ENCODE measurements around the gene PSRC1.

DNA sequence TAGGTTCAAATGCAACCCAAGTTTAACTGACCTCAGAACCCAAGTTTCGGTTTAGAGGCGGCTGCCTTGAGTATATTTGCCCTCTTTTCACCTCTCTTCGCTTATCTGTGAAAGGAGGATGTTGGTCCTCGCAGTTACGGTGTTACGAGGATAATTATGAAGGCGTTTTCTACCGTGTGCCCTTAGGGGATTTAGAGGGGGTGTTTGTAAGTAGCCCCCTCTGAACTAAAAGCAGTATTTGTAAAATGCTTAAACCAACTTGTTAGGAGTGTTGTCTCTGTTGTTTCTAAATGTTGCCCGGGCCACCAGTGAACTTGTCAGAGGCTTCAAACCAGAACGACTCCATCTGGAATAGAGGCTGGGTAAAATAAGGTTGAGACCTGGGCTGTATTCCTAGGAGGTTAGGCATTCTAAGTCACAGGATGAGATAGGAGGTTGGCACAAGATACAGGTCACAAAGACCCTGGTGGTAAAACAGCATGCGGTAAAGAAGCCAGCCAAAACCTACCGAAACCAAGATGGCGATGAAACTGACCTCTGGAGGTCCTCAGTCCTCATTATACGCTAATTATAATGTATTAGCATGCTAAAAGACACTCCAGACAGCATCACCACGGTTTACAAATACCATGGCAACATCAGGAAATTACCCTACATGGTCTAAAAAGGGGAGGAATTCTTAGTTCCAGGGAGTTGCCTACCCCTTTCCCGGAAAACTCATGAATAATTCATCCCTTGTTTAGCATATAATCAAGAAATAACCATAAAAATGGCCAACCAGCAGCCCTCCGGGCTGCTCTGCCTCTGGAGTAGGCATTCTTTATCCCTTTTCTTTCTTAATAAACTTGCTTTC lies 1.0 kb upstream of the PSRC1 start:
- TF ChIP-seq EZH2phosphoT487 (IDR thresholded peaks at IDR 0.05; ENCODE audit: borderline replicate concordance, low read depth, low read length): no peak
- TF ChIP-seq, protein P1, sequence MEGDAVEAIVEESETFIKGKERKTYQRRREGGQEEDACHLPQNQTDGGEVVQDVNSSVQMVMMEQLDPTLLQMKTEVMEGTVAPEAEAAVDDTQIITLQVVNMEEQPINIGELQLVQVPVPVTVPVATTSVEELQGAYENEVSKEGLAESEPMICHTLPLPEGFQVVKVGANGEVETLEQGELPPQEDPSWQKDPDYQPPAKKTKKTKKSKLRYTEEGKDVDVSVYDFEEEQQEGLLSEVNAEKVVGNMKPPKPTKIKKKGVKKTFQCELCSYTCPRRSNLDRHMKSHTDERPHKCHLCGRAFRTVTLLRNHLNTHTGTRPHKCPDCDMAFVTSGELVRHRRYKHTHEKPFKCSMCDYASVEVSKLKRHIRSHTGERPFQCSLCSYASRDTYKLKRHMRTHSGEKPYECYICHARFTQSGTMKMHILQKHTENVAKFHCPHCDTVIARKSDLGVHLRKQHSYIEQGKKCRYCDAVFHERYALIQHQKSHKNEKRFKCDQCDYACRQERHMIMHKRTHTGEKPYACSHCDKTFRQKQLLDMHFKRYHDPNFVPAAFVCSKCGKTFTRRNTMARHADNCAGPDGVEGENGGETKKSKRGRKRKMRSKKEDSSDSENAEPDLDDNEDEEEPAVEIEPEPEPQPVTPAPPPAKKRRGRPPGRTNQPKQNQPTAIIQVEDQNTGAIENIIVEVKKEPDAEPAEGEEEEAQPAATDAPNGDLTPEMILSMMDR (conservative IDR thresholded peaks at IDR 0.05; ENCODE audit: low read length): no peak

All from OCI-LY7 (cell line).